IPS-15b (cell line): ENCODE results near the gene ZNF614.
A peak's percentile ranks its signal among the peaks of the same experiment; 100 is the strongest.
"Not testable (repeated sequence)": the region's sequence is repeated elsewhere in the genome, so short reads cannot be mapped to it uniquely, and the experiment has no call there.

Experiments
- H3K27me3 ChIP-seq: one replicate; pipeline ENCODE4 v1.6.1; 2013; ENCODE audit warnings: low read length; ENCODE audit not compliant: control insufficient read depth, insufficient read depth
- H3K36me3 ChIP-seq: one replicate; pipeline ENCODE4 v1.6.1; 2013; ENCODE audit warnings: low read length; ENCODE audit not compliant: control insufficient read depth, insufficient read depth
- H3K4me1 ChIP-seq: one replicate; pipeline ENCODE4 v1.6.1; 2013; ENCODE audit warnings: mild to moderate bottlenecking, low read length; ENCODE audit not compliant: control insufficient read depth, insufficient read depth
- H3K4me3 ChIP-seq: one replicate; pipeline ENCODE4 v1.5.1; 2013; ENCODE audit warnings: low read depth, low read length
- H3K9ac ChIP-seq: one replicate; pipeline ENCODE4 v1.6.1; 2013; ENCODE audit warnings: low read depth, mild to moderate bottlenecking, low read length
- H3K9me3 ChIP-seq: one replicate; pipeline ENCODE4 v1.6.1; 2013; ENCODE audit warnings: mild to moderate bottlenecking, low read length; ENCODE audit not compliant: control insufficient read depth, insufficient read depth

Gene ZNF614

DNA sequence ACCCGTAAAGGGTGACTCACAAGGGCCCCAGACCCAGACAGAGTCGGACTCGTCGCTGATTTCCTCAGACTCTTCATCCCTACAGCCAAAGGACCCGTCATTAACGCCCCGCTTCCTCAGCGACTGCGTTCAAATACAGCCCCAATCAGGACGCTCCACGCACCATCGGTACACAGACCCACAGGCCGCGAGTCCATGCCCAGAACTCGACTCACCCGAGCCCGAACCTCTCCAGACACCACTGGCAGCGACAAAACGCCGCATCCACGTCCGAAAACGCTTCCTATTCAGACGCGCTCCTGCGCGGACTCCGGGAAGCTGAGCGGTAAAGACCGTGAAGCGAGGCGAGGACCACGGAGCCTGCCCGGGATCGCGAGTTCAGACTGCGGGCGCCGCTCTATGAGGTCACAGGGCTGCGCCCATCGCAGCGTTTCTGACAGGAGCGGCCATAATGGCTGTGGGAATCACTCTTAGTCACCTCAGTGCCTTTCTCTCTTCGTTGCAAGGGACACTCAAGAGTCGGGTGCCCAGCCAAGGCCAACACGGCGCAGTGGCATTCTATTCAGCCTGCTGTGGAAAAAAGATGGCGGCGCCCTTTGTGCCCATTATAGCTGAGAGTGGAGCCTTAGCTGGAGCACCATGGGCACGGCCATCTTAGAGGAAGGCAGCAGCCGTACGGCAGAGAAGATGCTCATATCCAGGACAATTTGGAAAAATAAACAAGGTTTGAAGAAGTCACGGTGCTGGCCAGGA, at the start of gene ZNF614:
TSS of gene ZNF614 (minus strand) at position 353 of the 753 bp plus-strand sequence. CDS start 2,634 bp downstream, outside the sequence.
- Histone ChIP-seq H3K4me3 (peak within 1 kb of the TSS; percentile 100), H3K27me3 (no peaks in the 10 kb centered on the region), H3K9ac (peak within 1 kb of the TSS; percentile 99), H3K36me3 (peaks cover 18% of the 10 kb centered on the region), H3K4me1 (no peaks in the 10 kb centered on the region), H3K9me3 (no peaks in the 10 kb centered on the region)

DNA sequence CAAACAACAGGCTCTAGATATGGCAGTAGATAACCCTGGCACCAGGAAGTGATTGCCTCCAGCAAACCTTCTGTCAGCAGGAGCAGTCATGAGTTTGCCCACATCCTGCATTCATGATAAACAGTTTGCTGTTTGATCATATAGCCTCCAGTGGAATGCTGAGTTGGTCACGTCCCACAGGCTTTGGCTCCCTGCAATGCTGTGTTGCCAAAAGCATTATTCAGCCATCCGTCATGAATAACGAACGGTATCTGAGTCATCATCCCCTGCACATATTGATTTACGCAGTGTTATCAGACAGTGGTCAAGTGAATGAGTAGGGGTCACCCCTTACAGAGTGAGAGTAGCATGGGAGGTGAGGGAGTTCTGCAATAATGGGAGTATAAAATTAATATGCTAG, 42.3 kb upstream of the ZNF614 start:
- Histone ChIP-seq H3K27me3 (no peaks in the 10 kb centered on the region), H3K36me3 (peaks cover 23% of the 10 kb centered on the region), H3K9ac (no peak overlapping the region), H3K4me1 (no peaks in the 10 kb centered on the region), H3K4me3 (no peak overlapping the region), H3K9me3 (peaks cover 30% of the 10 kb centered on the region)

DNA sequence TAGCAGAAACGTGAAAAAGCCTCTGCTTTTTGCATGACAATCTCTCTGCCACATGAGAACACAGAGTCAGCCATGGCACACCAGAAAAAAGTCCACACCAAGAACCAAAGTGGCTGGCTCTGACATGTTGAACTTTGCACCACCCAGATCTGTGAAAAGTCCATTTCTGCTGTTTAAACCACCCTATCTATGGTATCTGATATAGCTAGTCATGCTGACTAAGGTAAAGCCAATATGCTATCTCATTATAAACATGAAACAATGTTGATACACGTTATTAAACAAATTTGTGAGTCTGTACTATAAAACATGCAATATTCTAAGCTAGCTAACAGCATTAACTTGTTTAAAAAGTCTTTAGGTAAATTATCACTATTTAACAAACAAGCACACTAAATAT, 41.5 kb upstream of the ZNF614 start:
- Histone ChIP-seq H3K4me3 (no peak overlapping the region), H3K4me1 (no peaks in the 10 kb centered on the region), H3K9me3 (peaks cover 39% of the 10 kb centered on the region), H3K36me3 (peaks cover 22% of the 10 kb centered on the region), H3K27me3 (no peaks in the 10 kb centered on the region), H3K9ac (no peak overlapping the region)

DNA sequence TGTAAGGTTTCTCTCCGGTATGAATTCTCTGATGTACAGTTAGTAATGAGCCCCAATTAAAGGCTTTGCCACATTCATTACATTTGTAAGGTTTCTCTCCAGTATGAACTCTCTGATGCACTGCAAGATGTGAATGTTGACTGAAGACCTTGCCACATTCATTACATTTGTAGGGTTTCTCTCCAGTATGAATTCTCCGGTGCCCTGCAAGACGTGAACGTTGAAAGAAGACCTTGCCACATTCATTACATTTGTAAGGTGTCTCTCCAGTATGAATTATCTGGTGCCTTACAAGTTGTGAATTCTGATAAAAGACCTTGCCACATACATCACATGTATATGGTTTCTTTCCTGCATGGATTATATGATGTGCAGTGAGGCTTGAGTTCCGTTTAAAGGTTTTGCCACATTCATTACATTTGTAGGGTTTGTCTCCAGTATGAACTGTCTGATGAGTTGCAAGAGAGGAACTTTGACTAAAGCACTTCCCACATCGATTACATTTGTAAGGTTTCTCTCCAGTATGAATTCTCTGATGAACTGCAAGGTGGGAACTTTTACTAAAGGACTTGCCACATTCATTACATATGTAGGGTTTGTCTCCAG, 38.2 kb upstream of the ZNF614 start:
- Histone ChIP-seq H3K27me3 (no peaks in the 10 kb centered on the region), H3K4me1 (no peaks in the 10 kb centered on the region), H3K36me3 (peaks cover 29% of the 10 kb centered on the region), H3K9ac (no peak overlapping the region), H3K4me3 (no peak overlapping the region), H3K9me3 (peaks cover 44% of the 10 kb centered on the region)

DNA sequence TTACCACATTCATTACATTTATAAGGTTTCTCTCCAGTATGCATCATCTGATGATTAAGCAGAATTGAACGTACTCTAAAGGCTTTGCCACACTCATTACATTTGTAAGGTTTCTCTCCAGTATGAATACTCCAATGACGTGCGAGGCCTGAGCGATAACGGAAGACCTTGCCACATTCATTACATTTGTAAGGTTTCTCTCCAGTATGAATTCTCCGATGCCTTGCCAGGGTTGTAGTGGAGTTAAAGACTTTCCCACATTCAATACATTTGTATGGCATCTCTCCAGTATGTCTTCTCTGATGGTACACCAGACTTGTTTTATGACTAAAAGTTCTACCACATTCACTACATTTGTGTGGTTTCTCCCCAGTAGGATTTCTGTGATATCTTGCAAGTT, 37.2 kb upstream of the ZNF614 start:
- Histone ChIP-seq H3K4me1 (no peaks in the 10 kb centered on the region), H3K4me3 (no peak overlapping the region), H3K36me3 (peaks cover 24% of the 10 kb centered on the region), H3K9ac (no peak overlapping the region), H3K27me3 (no peaks in the 10 kb centered on the region), H3K9me3 (peaks cover 38% of the 10 kb centered on the region)

DNA sequence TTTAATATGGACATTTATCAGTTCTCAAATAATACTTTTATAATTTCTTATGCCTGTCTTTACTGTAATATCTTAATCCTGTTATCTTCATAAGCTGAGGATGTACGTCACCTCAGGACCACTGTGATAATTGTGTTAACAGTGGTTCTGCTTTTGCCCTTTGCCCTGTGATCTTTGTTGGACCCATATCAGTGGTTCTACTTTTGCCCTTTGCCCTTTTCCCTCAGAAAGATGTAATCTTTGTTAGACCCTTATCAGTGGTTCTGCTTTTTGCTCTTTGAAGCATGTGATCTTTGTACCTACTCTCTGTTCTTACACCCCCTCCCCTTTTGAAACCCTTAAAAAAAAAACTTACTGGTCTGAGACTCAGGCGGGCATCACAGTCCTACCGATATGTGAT, 28.3 kb upstream of the ZNF614 start:
- H3K4me3 ChIP-seq, H3K27me3 ChIP-seq, H3K36me3 ChIP-seq, H3K4me1 ChIP-seq, H3K9me3 ChIP-seq, H3K9ac ChIP-seq: not testable (repeated sequence)

DNA sequence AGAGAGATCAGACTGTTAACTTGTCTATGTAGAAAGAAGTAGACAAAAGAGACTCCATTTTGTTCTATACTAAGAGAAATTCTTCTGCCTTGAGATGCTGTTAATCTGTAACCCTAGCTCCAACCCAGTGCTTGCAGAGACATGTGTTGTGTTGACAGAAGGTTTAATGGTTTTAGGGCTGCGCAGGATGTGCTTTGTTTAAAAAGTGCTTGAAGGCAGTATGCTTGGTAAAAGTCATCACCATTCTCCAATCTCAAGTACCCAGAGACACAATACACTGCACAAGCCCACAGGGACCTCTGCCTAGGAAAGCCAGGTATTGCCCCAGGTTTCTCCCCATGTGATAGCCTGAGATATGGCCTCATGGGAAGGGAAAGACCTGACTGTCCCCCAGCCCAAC, 23.6 kb upstream of the ZNF614 start:
- H3K4me3 ChIP-seq, H3K4me1 ChIP-seq, H3K9me3 ChIP-seq, H3K27me3 ChIP-seq, H3K36me3 ChIP-seq, H3K9ac ChIP-seq: not testable (repeated sequence)

DNA sequence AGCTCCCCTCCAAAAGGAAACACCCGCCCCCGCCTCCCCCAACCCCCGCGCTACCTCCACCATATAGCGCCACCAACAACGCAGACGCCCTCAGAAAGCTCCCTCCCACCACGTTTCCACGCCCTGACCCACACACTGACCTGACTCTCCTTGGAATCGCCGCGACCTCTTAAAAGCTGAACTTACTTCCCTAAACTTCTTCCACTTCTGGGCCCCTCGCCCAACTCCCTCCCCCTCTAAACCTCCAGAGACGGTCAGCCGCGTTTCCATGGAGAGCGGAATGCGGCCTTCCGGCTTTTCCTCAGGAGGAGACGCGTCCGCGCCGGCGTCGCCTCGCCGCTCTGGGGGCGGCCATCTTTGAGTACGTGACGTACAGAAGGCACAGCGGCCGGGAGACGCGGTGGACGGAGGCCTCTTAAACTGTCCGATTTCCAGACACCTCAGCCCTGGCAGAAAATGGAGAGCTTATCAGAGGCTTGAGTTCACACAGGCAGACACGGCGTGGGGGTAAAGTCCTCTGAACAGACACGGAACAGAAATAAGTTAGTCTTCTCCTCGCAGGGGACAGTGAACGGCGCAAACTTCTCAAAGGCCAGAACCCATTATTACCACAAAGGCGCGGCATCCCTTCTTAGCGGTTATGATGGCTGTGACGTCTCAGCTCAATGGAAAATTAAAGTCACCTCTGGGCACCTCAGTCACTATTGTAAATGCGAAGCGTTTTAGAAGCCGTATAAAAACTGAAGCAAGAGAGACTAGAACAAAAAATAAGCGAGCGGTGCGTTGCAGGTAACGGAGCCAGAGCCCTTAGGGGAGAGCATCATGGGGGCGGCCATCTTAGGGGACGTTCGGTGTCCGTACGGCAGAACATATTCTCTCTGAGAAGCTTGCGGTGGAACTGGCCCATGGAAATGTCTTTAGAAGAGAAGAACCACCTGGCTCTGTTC, 20.6 kb upstream of the ZNF614 start, which contains the start of gene ZNF432:
TSS of gene ZNF432 (minus strand) at position 284 of the 947 bp plus-strand sequence. CDS start 1,970 bp downstream, outside the sequence.
- Histone ChIP-seq H3K9ac (peak within 1 kb of the TSS; percentile 70), H3K9me3 (no peaks in the 10 kb centered on the region), H3K4me3 (peak within 1 kb of the TSS; percentile 84), H3K27me3 (no peaks in the 10 kb centered on the region), H3K36me3 (no peaks in the 10 kb centered on the region), H3K4me1 (peaks cover 6% of the 10 kb centered on the region)

DNA sequence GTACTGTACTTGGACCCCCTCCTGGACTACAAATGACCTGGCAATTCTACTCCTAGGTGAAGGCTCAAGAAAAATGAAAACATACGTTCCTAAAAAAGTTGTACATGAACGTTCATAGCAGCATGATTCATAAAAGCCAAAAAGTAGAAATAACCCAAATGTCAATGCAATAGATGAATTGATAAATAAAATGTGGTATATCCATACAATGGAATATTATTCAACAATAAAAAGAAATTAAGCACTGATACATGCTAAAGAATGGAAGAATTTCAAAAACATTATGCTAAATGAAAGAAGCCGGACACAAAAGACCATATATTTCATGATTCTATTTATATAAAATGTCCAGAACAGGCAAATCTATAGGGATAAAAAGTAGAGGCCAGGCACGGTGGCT, 11.0 kb upstream of the ZNF614 start:
- Histone ChIP-seq H3K4me3 (no peak overlapping the region), H3K36me3 (peaks cover 37% of the 10 kb centered on the region), H3K9ac (no peak overlapping the region), H3K4me1 (no peaks in the 10 kb centered on the region), H3K9me3 (peaks cover 17% of the 10 kb centered on the region), H3K27me3 (no peaks in the 10 kb centered on the region)

DNA sequence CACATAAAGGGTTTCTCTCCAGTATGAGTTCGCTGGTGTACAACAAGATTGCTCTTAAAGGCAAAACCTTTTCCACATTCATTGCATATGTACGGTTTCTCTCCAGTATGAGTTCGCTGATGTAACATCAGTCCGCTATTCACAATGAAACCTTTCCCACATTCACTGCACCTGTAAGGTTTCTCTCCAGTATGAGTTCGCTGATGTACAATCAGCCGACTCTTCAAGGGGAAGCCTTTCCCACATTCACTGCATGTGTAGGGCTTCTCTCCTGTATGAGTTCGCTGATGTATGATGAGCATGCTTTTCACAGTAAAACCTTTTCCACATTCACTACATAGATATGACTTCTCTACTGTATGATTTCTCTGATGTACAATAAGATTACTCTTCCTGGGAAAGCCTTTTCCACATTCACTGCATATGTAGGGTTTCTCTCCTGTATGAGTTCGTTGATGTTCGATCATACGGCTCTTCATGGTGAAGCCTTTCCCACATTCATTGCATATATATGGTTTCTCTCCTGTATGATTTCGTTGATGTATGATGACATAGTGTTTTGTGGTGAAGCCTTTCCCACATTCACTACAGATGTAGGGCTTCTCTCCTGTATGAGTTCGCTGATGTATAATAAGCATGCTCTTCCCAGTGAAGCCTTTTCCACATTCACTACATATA, 6.0 kb upstream of the ZNF614 start:
- Histone ChIP-seq H3K9ac (no peak overlapping the region), H3K9me3 (peaks cover 24% of the 10 kb centered on the region), H3K27me3 (no peaks in the 10 kb centered on the region), H3K4me3 (no peak overlapping the region), H3K36me3 (peaks cover 27% of the 10 kb centered on the region), H3K4me1 (no peaks in the 10 kb centered on the region)

DNA sequence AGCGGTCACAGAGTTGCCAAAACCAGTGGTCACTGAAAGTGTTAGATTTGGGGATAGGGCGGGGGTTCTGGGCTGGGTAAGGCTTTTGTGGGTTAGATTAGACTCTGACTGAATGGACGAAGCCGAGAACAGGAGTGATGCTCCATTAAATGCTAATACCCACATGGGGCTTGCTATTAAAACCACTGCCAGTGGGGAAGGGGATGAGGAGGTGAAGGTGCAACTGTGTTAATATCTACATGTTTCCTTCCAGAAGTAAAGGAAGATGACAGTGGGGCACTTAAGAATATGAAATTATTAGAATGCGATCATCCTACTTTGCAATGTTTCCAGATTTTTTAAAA, 573 bp upstream of the ZNF614 start:
- Histone ChIP-seq H3K4me1 (no peaks in the 10 kb centered on the region), H3K4me3 (peak overlapping the region; percentile 100), H3K9ac (peak overlapping the region; percentile 99), H3K9me3 (peaks cover 3% of the 10 kb centered on the region), H3K27me3 (no peaks in the 10 kb centered on the region), H3K36me3 (peaks cover 16% of the 10 kb centered on the region)
